Right hindlimb (tissue), 1 donor: ENCODE measurements around the gene CCNG2.
"Not testable (repeated sequence)": the region's sequence is repeated elsewhere in the genome, so short reads cannot be mapped to it uniquely, and the experiment has no call there.

ENCODE experiments used
- DNase-seq: peaks from one replicate; pipeline ENCODE4 v3.0.0-alpha.2; 2018

Gene CCNG2

GRCh38 chr4:77156912-77157858 lies at the start of gene CCNG2:
Gene CCNG2, plus strand, starts transcription at chr4:77157207. Its CDS starts 1,326 bp downstream, at chr4:77158533.
- peak; percentile 95 for DNase-seq

- DNase-seq, result no peak
Observed at GRCh38 chr4:77110730-77111129, 46.3 kb upstream of the CCNG2 start.

DNA sequence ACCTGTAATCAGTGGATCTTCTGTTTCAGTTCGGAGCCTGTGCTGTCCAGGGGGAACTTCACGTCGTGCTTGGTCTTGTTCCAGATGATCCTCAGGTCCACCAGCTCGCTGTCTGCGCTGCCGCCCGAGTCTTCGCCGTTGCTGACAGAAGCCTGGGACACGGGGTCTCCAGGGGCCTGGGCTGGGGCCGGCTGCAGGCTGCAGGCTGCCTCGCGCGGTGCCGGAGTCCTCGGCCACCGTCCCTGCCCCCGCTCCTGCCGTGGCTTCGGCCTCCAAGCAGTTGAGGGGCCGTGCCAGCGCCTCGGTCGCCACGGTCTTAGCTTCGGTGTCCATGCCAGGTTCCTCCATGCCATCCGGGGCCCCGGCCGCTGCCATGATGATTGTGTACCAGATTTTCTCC lies 43.9 kb upstream of the CCNG2 start:
- DNase-seq, result no peak

- DNase-seq, result no peak
Observed at GRCh38 chr4:77117721-77118120, 39.3 kb upstream of the CCNG2 start.

- DNase-seq, result no peak
Observed at GRCh38 chr4:77120886-77121508, 36.0 kb upstream of the CCNG2 start.

DNA sequence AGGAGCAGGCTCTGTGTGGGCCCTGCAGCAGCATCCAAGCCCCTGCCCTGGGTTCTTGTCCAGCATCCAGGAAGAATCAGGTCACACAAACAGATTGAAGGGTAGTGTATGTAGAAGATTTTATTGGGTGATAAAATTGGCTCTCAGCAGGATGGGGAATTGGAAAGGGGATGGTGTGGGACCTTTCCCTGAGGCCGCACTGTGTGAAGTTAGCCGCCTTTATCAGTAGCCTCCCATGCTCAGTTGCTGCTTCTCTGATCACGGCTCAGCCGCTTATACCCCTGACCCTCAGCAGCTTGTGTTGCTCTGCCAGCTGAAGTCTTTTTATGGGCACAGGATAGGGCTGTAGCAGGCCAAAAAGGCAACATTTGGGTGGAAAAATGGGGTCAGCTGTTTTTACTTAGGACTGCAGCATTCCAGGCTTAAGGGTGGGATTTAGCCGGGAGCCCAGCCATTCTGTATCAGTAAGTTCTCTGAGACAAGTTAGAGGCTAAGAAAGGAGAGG lies 35.2 kb upstream of the CCNG2 start:
- DNase-seq, result peak; percentile 30

DNA sequence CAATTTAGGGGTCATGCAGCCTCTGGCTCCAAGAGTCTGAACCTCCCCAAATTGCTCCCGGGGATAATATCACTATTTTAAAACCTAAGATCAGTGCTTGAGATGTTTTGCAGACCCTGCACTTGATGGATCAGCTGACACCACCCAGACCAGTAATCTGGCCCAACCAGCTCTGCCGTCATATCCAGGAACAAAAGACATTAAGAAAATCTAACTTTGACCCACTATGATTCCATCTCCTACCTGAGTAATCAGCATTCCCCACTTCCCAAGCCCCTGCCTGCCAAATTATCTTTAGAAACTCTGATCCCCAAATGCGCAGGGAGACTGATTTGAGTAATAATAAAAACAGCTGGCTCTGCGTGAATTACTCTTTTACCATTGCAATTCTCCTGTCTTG lies 34.4 kb upstream of the CCNG2 start:
- no peak for DNase-seq

DNA sequence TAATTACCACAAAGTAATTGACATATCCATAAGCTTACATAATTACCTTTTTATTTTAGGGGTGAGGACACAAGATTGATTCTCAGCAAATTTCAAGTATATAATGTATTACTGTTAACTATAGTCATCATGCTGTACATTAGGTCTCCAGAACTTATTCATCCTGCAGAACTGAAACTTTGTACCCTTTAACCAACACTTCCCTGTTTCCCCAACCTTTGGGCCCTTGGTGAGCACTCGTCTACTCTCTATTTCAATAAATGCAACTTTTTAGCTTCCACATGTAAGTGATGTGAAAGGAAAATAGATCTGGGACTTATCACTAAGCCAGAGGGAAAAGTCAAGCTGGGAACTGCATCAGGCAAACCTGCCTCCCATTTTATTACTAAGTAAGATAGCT lies 33.6 kb upstream of the CCNG2 start:
- no peak for DNase-seq

- no peak for DNase-seq
Observed at GRCh38 chr4:77124576-77124975, 32.4 kb upstream of the CCNG2 start.

DNA sequence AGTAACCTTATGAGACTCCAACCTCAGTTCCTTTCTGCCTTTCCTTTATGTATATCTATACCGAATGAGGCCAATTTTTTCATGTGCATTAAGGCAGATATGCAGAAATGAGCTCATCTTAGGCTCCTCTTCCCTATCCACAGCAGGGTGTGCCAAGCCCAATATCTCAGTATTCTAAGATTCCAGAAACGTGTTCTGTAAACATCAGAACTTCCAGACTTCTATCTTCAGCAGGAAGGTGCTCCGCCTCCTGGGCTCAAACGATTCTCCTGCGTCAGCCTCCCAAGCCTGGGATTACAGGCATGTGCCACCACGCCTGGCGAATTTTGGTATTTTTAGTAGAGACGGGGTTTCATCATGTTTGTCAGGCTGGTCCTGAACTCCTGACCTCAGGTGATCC lies 31.0 kb upstream of the CCNG2 start:
- DNase-seq, result no peak

DNA sequence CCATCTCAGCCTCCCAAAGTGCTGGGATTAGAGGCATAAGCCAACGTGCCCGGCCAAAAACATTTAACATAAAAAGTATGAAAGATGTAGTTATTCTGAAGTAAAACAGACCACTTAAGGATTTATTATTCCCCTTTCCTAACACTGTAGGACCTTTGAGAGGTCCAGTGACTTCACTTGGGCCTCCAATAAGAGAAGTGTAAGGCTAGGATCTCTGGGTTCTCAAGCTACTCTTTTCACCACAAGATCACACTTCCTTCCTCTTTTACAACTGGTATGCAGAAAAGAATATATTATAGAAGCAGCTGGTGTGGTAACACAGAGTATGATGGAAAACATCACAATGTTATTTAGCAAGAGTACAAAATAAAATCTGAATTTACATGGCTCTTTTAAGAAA lies 30.2 kb upstream of the CCNG2 start:
- no peak for DNase-seq

GRCh38 chr4:77127215-77127614 lies 29.8 kb upstream of the CCNG2 start:
- no peak for DNase-seq

DNA sequence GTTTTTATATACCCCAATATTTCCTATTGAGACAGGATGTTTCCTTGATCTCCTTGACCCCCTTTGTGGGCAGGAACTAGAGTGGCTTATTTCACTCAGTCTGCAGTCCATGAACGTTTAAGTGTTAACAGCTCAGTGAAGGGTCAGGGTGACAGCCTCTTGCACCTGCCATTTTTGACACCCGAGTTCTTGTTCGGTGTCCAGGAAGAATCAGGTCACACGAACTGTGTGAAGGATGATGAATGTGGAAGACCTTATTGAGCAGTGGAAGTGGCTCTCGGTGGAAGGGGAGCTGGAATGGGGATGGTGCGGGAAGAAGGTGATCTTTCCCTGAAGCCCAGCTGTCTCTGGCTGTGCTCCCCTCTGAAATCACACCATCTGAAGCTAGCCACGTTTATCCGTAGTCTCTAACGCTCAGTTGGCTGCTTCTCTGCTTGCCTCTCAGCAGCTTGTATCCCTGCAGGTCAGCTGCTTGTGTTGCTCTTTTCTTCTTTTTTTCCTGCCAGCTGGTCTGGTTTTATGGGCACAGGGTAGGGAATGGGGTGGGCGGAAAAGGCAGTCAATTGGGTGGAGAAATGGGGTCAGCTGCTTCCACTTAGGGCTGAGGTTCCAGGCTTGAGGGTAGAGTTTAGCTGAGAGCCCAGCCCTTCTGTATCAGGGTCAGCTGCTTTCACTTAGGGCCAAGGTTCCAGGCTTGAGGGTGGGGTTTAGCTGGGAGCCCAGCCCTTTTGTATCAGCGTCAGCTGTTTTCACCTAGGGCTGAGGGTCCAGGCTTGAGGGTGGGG lies 29.0 kb upstream of the CCNG2 start:
- peak; percentile 35 for DNase-seq

DNA sequence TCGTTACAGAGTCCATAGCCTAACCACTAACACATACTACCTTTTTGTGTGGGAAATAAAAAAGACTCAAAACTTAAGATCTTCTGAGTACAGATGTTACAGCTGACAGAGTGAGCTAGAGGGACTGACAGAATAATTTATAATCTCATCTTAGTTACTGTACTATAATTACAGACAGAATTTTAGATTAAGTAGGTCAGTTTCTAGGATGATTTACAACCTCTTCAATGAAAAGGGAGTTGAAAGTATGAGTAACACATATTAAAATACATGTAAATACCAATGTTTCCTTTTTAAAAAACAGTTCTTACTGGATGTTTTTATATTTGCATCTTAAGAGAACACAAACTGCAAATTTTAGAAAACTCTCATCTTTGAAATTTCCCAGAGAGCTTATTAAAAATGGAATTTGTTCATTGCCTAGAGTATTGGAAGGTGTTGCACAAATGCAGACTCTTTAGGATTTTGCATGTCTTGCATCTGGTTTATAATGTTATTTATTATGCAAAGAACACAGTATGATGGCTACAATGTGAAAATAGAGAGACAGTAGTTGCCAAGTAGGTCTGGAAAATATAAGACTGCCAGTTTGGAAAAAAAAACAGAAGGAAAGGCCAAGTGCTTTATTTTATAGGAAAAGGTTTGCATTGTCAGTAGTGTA lies 24.2 kb upstream of the CCNG2 start:
- DNase-seq, result no peak

- DNase-seq, result not testable (repeated sequence)
Observed at GRCh38 chr4:77137448-77137847, 19.6 kb upstream of the CCNG2 start.

DNA sequence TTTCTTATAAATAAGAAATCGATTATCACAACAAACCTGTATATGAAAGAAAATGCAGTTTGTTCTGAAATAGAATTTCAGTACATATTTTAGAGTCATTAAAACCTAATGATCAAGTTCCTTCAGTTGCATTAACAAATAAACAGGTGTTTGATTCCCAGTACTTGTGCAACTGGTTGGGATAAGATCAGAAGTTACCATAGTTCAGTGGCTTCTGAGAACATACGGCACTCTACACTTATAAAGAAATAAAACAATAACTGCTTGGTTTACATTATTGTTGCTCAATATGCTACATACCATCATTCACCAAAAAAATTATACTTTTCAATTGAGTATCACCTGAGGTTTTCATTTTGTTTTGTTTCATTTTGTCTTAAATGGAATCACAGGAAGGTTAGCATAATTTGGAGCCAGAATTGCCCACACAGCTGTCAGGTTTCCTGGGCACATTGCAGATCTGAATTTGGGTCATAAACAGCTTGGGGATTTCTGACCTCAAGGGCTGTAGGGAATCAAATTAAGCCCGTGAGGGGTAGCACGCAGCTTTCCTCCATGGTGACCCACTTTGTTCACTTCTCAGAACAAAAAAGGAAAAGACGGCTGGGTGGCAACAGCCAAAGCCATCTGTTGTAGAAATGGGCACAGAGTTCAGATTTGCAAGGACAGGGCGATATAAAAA lies 14.9 kb upstream of the CCNG2 start:
- no peak for DNase-seq

DNA sequence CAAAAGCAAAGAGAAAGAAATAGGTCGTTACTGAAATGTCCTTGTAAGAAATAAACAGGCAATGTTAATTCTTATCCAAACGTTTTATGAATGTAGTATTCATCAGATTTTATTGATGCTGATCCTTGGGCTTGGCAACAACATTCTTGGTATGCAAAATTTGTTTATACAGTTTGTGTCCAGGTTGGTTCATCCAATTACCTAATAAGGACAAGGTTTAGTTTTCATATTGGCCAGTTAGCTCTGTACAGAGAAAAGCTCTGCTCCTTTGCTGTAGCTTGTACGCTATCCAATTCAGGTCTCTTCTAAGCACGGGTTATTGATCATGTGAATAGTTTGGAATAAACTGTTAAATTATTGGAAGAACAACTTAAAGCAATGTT lies 14.4 kb upstream of the CCNG2 start:
- no peak for DNase-seq

DNA sequence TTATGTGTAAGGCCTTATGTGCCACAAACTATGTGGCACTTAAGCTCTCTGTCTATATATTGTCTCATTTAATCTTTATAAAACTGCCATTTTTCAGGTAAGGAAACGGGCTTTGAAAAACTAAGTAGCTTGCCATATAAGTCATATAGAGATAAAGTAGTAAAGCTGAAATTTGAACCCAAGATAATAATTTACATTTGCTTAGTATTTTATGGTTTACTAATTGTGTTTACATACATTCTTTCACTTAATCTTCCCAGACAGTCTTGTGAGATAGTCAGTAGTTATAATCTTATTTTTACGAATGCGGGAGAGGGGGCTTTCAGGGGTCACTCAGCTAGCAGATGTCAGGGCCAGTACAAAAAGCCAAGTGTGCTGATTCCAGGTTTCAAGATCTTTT lies 13.9 kb upstream of the CCNG2 start:
- DNase-seq, result no peak

DNA sequence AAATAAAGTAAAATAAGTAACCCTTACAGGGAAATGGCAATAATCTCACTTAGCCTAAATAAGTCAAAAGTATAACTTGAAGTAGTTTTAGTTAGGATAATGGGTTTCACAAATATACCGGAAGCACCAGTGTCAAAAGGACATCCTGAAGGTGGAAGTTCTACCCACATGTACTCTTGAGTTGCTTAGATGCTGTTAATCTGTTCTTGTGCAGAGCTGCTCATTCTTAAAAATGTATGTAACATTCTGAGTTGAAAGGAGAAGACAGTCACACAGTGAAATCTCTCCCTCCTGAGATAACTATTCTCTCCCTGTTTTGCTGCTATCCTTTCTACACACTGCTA lies 11.2 kb upstream of the CCNG2 start:
- DNase-seq, result no peak

DNA sequence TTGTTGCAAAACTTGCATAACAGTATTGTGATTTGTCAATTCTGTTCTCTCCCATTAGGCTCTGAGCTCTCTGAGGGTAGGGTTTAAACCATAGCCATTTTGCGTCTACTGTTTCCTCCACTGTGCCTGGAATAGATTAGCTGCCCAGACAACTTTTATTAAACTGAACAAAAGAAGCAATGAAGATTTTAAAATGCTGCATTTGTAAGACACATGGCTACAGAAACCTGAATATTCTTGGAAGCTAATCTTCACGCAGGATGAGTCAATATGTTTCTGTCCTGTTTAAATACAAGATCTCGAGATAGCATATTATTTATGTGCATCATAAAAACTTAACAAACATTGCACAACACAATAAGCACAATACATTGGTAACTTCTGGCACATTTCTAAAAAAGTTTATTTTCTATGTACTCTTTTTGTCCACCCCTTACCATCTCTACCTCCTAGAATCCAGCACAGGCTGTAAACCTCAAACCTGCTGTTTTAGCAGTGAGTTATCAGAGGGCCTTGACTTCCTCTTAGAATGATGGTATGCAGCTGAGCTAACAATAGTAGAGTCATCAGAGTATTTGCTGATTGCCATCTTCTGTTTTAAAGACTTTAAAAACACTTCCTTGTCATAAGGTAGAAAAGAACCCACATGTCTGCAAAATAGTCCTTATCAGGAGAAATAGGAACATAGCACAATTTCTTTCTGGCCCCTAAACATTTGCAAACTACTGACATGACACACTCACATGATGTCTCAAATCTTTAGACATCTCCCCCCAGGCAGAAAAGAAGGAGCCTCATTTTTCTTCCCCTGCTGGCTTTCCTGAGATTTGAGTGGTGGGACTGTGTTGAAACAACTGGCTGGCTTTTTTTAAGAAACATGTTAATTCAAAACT lies 10.6 kb upstream of the CCNG2 start:
- no peak for DNase-seq

DNA sequence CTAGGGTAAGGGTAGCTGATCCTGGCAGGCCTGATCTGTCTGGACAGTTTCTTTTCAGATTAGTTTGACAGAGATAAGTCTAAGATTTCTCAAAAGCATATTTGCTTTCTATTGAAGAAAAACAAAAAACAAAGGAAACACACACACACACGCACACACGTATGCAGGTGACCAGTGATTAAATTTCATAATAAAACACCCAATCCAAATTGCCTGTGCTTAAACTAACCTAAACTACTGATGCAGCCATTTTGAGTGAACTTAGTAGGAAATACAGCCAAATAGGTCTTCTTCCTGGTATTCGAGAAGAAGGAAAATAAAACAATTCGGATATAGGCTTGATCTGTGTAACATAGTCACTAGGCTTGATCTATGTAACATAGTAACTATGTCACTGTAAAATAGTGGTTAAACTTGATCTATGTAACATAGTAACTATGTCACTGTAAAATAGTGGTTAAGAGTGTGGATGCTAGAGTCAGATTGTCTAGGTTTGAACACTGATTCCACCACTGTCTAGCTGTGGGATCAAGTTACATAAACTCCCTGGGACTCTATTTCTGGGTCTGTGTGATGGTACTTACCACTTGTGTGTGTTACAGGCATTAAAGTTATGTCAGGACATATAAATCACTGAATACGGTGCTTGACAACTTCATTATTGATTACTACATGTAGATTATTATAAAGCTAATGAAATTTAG lies 9.8 kb upstream of the CCNG2 start:
- DNase-seq, result no peak
